ENCODE results near the gene EP400.

DNA sequence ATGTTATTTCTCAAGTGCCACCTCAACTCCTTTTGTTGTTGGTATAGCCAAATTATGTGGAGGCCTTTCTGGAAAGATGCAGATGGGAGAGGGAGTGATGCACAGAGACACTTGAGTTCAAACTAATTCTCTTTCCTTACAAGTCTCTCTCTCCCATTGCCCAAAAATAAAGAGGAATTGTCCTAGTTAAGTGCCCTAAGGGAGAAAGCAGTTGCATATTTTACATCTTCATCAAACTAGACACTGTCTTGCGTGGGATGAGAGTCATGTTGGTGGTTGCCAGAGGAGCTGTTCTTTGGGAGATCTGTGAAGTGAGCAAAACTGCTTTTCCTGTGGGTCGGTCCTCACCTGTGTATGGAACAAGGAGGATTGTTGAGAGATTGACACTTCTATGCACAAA lies 72.2 kb downstream of the EP400 start:
- TF ChIP-seq POLR2A (IDR thresholded peaks at IDR 0.05) (no peak), EP300 (IDR thresholded peaks at IDR 0.05) (no peak), CTCF (IDR thresholded peaks at IDR 0.05) (no peak)

Data from gastroesophageal sphincter (tissue), 3 donors.